Stomach (tissue), 4 donors: ENCODE measurements around the gene PFKFB3.

Experiments used
- POLR2A ChIP-seq, 4 donors: fragments of 450-650 bp; IDR thresholded peaks; one replicate each; pipeline ENCODE4 v1.6.1; 2016; ENCODE audit warnings: antibody characterized with exemption in 4 of 4, control low read depth in 2 of 4, mild to moderate bottlenecking in 1 of 4, moderate library complexity in 1 of 4
- TF ChIP-seq, protein P1 (sequence below), 7 experiments: fragments of 450-650 bp in 4 of 7; fragments of 200-600 bp in 3 of 7; sonication (generic) in 3 of 7; IDR thresholded peaks; one replicate each; pipeline ENCODE4 v1.5.1; 2016 to 2019; ENCODE audit warnings: antibody characterized with exemption in 7 of 7, control low read depth in 2 of 7, mild to moderate bottlenecking in 1 of 7

DNA sequence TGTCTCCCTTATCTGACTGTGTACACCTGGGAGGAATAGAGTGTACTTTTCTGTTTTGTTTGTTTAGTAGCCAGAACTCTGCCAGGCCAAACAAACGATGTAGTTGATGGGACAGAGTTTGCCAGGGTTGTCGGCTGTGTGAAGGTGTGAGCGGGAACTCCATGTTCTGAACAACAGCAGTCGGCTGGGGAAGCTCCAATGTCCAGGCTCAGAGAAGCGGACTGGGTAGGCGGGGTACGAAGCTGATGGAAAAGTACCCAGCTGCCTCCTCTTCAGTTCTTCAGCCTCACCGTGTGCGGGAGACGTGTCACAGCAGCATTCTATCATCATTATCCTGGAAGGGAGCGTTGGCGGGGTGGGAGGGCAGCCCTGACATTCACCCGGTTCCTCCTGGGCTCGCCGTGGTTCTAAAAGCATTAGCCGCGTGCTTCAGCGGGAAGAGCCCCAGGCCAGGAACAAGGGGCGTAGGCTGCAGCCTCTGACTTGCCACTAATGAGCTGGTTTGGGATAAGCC lies 52.9 kb downstream of the PFKFB3 start:
- TF ChIP-seq POLR2A (IDR thresholded peaks at IDR 0.05), result no peak
- TF ChIP-seq, protein P1, sequence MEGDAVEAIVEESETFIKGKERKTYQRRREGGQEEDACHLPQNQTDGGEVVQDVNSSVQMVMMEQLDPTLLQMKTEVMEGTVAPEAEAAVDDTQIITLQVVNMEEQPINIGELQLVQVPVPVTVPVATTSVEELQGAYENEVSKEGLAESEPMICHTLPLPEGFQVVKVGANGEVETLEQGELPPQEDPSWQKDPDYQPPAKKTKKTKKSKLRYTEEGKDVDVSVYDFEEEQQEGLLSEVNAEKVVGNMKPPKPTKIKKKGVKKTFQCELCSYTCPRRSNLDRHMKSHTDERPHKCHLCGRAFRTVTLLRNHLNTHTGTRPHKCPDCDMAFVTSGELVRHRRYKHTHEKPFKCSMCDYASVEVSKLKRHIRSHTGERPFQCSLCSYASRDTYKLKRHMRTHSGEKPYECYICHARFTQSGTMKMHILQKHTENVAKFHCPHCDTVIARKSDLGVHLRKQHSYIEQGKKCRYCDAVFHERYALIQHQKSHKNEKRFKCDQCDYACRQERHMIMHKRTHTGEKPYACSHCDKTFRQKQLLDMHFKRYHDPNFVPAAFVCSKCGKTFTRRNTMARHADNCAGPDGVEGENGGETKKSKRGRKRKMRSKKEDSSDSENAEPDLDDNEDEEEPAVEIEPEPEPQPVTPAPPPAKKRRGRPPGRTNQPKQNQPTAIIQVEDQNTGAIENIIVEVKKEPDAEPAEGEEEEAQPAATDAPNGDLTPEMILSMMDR (IDR thresholded peaks at IDR 0.05), result no peak
